ENCODE results near the gene HOXB13.

DNA sequence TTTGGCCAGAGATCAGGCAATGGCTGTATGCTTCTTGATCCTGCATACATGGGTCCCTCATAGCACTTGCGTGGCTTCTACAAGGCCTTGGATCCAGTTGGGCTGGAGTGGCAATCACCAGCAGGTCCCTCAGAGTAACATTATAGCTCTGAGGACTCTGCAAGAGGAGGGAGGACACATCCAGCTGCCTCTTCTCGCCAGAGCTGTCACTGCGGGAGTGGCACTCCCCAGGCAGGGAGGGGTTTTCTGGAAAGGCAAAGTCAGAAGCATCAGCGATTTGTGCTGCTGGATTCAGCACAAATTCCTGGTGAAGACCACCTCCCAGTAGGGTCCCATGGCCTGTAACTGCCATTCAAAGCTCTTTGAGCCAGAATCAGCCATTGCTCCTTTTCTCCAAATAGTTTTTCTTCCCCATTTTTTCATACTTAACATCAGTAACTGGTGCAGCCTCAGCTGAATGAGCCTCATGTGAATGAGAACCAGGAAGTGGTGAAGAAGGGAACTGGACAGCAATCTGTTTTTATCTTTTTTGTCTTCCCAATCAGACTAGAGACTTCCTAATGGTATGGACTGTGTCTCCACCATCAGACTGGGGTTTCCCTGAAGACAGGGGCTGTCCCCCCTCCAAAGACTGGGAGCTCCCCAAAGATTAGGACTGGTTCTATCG is 40.6 kb upstream of the HOXB13 start:
- TF ChIP-seq, protein P1, sequence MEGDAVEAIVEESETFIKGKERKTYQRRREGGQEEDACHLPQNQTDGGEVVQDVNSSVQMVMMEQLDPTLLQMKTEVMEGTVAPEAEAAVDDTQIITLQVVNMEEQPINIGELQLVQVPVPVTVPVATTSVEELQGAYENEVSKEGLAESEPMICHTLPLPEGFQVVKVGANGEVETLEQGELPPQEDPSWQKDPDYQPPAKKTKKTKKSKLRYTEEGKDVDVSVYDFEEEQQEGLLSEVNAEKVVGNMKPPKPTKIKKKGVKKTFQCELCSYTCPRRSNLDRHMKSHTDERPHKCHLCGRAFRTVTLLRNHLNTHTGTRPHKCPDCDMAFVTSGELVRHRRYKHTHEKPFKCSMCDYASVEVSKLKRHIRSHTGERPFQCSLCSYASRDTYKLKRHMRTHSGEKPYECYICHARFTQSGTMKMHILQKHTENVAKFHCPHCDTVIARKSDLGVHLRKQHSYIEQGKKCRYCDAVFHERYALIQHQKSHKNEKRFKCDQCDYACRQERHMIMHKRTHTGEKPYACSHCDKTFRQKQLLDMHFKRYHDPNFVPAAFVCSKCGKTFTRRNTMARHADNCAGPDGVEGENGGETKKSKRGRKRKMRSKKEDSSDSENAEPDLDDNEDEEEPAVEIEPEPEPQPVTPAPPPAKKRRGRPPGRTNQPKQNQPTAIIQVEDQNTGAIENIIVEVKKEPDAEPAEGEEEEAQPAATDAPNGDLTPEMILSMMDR (IDR thresholded peaks at IDR 0.05 in 8 of 11, conservative IDR thresholded peaks at IDR 0.05 in 3 of 11), result no peak
- TF ChIP-seq POLR2AphosphoS5 (IDR thresholded peaks at IDR 0.05) (no peak), POLR2A (IDR thresholded peaks at IDR 0.05) (no peak)
